Vagina (tissue), 2 donors: ENCODE measurements around the gene GRIN2A. TPM values are rescaled to one million over a fixed set of nuclear protein-coding genes. Genes with fewer than 3 reads are reported as not detected.

ENCODE experiments used
- DNase-seq, 2 donors: peaks; one replicate each; pipeline ENCODE4 v3.0.0-alpha.2; 2017; ENCODE audit errors: extremely low spot score in 2 of 2
- H3K27ac ChIP-seq: fragments of 200-600 bp; sonication (generic); one replicate; pipeline ENCODE4 v1.5.1; 2019
- H3K27me3 ChIP-seq: fragments of 200-600 bp; sonication (generic); one replicate; pipeline ENCODE4 v1.5.1; 2019
- H3K36me3 ChIP-seq, 2 donors: fragments of 200-600 bp; sonication (generic); one replicate each; pipeline ENCODE4 v1.5.1; 2017 to 2019
- H3K4me1 ChIP-seq: fragments of 200-600 bp; sonication (generic); one replicate; pipeline ENCODE4 v1.5.1; 2019
- H3K4me3 ChIP-seq, 2 donors: fragments of 200-600 bp; sonication (generic); 1 replicate in 1 of 2; 2 replicates in 1 of 2; pipeline ENCODE4 v1.5.1; 2016 to 2019
- H3K9me3 ChIP-seq: fragments of 200-600 bp; sonication (generic); one replicate; pipeline ENCODE4 v1.5.1; 2019
- POLR2A ChIP-seq, 2 donors: fragments of 450-650 bp; IDR thresholded peaks; one replicate each; pipeline ENCODE4 v1.6.1; 2017; ENCODE audit warnings: antibody characterized with exemption in 2 of 2, mild to moderate bottlenecking in 2 of 2, moderate library complexity in 2 of 2
- POLR2AphosphoS5 ChIP-seq, 2 donors: sonication (generic); formaldehyde crosslinking; IDR thresholded peaks; one replicate each; pipeline ENCODE4 v1.9.0; 2017; ENCODE audit warnings: antibody characterized with exemption in 2 of 2, mild to moderate bottlenecking in 2 of 2, low read depth in 1 of 2; ENCODE audit not compliant: insufficient read depth in 1 of 2
- intact Hi-C: fragments of 100-400 bp; cut with DNase I; formaldehyde crosslinking; loops from one replicate; pipeline ENCODE4 v1.15.1; 2023
- total RNA-seq: library from RNA; depleted of rRNA; stranded (reverse); fragments of >200 nt; gene quantifications from one replicate; pipeline ENCODE4 v1.2.3, GENCODE V29; 2016
- TF ChIP-seq, protein P1 (sequence below), 3 experiments: fragments of 450-650 bp in 2 of 3; fragments of 200-600 bp in 1 of 3; sonication (generic) in 1 of 3; IDR thresholded peaks; one replicate each; pipeline ENCODE4 v1.5.1; 2017 to 2019; ENCODE audit warnings: antibody characterized with exemption in 3 of 3, mild to moderate bottlenecking in 2 of 3, moderate library complexity in 2 of 3

Gene GRIN2A
- total RNA-seq, 1 donor from 2014 or later: 1.5 TPM

DNA sequence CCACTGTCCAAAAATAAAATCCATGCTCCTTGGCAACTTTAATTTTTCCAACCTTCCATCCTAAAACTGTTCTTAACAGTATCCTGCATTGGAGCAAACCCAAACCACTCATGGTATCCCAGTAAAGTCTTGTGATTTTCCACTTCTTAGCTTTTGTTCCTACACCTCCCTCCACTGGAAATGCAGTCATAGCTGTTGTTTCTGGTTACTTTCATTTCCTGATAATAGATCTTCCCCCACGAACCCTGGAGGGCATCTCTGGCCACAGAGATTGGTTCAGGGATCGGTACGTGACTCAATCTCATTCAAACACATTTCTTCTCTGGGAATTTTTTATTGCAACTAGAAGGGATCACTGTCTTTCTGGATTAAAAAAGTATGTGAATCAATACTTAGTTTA lies 276.0 kb downstream of the GRIN2A start:
- Histone ChIP-seq H3K4me3 (no peak overlapping the region), H3K36me3 (no peaks in the 10 kb centered on the region), H3K27ac (no peak overlapping the region), H3K9me3 (no peaks in the 10 kb centered on the region), H3K4me1 (no peaks in the 10 kb centered on the region), H3K27me3 (no peaks in the 10 kb centered on the region)
- intact Hi-C loops: no loop called here
- DNase-seq: no peak
- no peak for TF ChIP-seq POLR2A (IDR thresholded peaks at IDR 0.05)
- TF ChIP-seq POLR2AphosphoS5 (IDR thresholded peaks at IDR 0.05; ENCODE audit: insufficient read depth in 1 of 2, low read depth in 1 of 2): no peak
- TF ChIP-seq, protein P1, sequence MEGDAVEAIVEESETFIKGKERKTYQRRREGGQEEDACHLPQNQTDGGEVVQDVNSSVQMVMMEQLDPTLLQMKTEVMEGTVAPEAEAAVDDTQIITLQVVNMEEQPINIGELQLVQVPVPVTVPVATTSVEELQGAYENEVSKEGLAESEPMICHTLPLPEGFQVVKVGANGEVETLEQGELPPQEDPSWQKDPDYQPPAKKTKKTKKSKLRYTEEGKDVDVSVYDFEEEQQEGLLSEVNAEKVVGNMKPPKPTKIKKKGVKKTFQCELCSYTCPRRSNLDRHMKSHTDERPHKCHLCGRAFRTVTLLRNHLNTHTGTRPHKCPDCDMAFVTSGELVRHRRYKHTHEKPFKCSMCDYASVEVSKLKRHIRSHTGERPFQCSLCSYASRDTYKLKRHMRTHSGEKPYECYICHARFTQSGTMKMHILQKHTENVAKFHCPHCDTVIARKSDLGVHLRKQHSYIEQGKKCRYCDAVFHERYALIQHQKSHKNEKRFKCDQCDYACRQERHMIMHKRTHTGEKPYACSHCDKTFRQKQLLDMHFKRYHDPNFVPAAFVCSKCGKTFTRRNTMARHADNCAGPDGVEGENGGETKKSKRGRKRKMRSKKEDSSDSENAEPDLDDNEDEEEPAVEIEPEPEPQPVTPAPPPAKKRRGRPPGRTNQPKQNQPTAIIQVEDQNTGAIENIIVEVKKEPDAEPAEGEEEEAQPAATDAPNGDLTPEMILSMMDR (IDR thresholded peaks at IDR 0.05): no peak

DNA sequence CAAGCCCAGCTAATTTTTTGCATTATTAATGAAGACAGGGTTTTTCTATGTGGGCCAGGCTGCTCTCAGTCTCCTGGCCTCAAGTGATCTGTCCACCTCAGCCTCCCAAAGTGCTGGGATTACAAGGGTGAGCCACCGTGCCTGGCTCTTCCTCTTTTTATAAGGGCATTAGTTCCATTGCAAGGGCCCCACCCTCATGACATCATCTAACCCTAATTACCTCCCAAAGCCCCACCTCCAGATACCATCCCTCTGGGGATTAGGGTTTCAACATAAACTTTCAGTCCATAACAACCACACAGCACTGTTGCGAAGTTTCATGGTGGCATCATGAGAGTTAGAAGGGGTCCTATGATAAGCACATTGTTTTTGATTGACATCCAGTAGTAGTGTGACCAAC lies 277.7 kb downstream of the GRIN2A start:
- intact Hi-C loops: no loop called here
- DNase-seq: no peak
- no peaks in the 10 kb centered on the region for H3K27me3 ChIP-seq
- H3K9me3 ChIP-seq: no peaks in the 10 kb centered on the region
- no peak overlapping the region for H3K4me3 ChIP-seq
- H3K36me3 ChIP-seq: no peaks in the 10 kb centered on the region
- H3K4me1 ChIP-seq: no peaks in the 10 kb centered on the region
- no peak overlapping the region for H3K27ac ChIP-seq
- TF ChIP-seq, protein P1 (IDR thresholded peaks at IDR 0.05): no peak
- TF ChIP-seq POLR2A (IDR thresholded peaks at IDR 0.05): no peak

GRCh38 chr16:9900576-9900975 lies 281.7 kb downstream of the GRIN2A start:
- no peak for DNase-seq
- no peaks in the 10 kb centered on the region for H3K9me3 ChIP-seq
- no peak for TF ChIP-seq POLR2AphosphoS5 (IDR thresholded peaks at IDR 0.05; ENCODE audit: insufficient read depth in 1 of 2, low read depth in 1 of 2)
- TF ChIP-seq, protein P1 (IDR thresholded peaks at IDR 0.05): no peak
- TF ChIP-seq POLR2A (IDR thresholded peaks at IDR 0.05): no peak
- no peak overlapping the region for H3K4me3 ChIP-seq
- H3K27ac ChIP-seq: no peak overlapping the region
- intact Hi-C loops: no loop called here
- no peaks in the 10 kb centered on the region for H3K4me1 ChIP-seq
- no peaks in the 10 kb centered on the region for H3K36me3 ChIP-seq
- no peaks in the 10 kb centered on the region for H3K27me3 ChIP-seq

DNA sequence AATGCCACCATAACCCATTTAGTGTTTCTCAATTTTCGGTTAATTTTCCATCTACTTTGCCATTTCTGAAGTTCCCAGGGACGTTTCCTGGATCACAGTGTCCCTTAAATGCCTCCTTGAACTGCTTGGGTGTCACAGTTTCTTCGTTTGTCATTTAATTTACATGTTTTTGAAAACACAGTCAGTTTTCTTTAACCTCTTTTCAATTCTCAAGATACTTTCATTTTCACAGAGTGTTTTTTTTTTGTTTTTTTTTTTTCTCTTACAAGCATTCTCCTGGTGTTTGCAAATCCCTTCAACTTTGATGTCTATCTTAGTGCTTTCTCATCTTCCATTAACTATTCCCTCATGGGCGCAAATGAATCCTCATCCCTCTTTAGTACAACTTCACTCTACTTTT lies 283.7 kb downstream of the GRIN2A start:
- Histone ChIP-seq H3K27me3 (no peaks in the 10 kb centered on the region), H3K4me3 (no peak overlapping the region), H3K27ac (no peak overlapping the region), H3K36me3 (no peaks in the 10 kb centered on the region), H3K9me3 (no peaks in the 10 kb centered on the region), H3K4me1 (no peaks in the 10 kb centered on the region)
- TF ChIP-seq POLR2A (IDR thresholded peaks at IDR 0.05) (no peak), POLR2AphosphoS5 (IDR thresholded peaks at IDR 0.05; ENCODE audit: insufficient read depth in 1 of 2, low read depth in 1 of 2) (no peak)
- TF ChIP-seq, protein P1 (IDR thresholded peaks at IDR 0.05): no peak
- intact Hi-C loops: no loop called here
- no peak for DNase-seq

- intact Hi-C loops: no loop called here
- no peaks in the 10 kb centered on the region for H3K27me3 ChIP-seq
- H3K9me3 ChIP-seq: no peaks in the 10 kb centered on the region
- TF ChIP-seq, protein P1 (IDR thresholded peaks at IDR 0.05): no peak
- TF ChIP-seq POLR2A (IDR thresholded peaks at IDR 0.05) (no peak), POLR2AphosphoS5 (IDR thresholded peaks at IDR 0.05; ENCODE audit: insufficient read depth in 1 of 2, low read depth in 1 of 2) (no peak)
- no peaks in the 10 kb centered on the region for H3K4me1 ChIP-seq
- H3K27ac ChIP-seq: no peak overlapping the region
- DNase-seq: no peak
- H3K36me3 ChIP-seq: no peaks in the 10 kb centered on the region
- no peak overlapping the region for H3K4me3 ChIP-seq
These were observed 284.1 kb downstream of the GRIN2A start for GRCh38 chr16:9898124-9898523.
